Muscle layer of colon (tissue), 2 donors: Measurements from ENCODE around the gene CLDN20.
"Not testable (repeated sequence)": the region's sequence is repeated elsewhere in the genome, so short reads cannot be mapped to it uniquely, and the experiment has no call there.

Source experiments
- H3K27ac ChIP-seq: one replicate; pipeline ENCODE4 v1.7.0; 2013; ENCODE audit warnings: low read depth, mild to moderate bottlenecking, low read length, moderate library complexity
- H3K27me3 ChIP-seq, 2 donors: one replicate each; pipeline ENCODE4 v1.7.0; 2013; ENCODE audit warnings: low read length in 2 of 2, mild to moderate bottlenecking in 2 of 2; ENCODE audit not compliant: insufficient read depth in 2 of 2, control insufficient read depth in 1 of 2
- H3K36me3 ChIP-seq: one replicate; pipeline ENCODE4 v1.7.0; 2013; ENCODE audit warnings: mild to moderate bottlenecking, low read length; ENCODE audit not compliant: insufficient read depth
- H3K4me1 ChIP-seq: one replicate; pipeline ENCODE4 v1.7.0; 2013; ENCODE audit warnings: mild to moderate bottlenecking, low read length; ENCODE audit not compliant: insufficient read depth
- H3K4me3 ChIP-seq, 2 donors: one replicate each; pipeline ENCODE4 v1.7.0; 2013; ENCODE audit warnings: low read length in 2 of 2, low read depth in 1 of 2, mild to moderate bottlenecking in 1 of 2, moderate library complexity in 1 of 2
- H3K9ac ChIP-seq: one replicate; pipeline ENCODE4 v1.7.0; 2013; ENCODE audit warnings: low read length
- H3K9me3 ChIP-seq: one replicate; pipeline ENCODE4 v1.7.0; 2013; ENCODE audit warnings: mild to moderate bottlenecking, low read length
- donor health status: abdominal sarcoma.
- donor health status: Adenocarcinoma of cecum.

CLDN20 gene

DNA sequence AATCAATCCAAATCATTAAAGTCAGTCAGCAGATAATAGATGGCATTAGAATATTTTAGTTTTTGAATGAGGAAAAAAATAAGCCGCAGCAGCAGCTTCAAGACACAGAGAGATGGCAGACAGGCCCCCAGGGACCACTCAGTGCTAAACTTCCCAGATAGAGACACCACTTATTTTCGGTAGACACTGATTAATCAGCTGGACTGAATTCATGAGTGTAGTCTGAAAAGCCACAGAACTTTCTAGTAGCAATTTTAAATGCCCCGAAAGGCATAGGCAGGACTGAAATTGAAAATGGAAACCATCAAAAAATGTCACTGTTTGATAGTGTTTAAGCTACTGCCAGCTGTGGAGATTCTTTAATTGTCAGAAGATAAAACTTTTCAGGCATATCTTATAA lies 3.1 kb upstream of the CLDN20 start:
- no peaks in the 10 kb centered on the region for H3K9me3 ChIP-seq
- no peaks in the 10 kb centered on the region for H3K27me3 ChIP-seq
- peaks cover 8% of the 10 kb centered on the region for H3K4me1 ChIP-seq
- H3K9ac ChIP-seq, result no peak overlapping the region
- no peak overlapping the region for H3K27ac ChIP-seq
- H3K4me3 ChIP-seq, result no peak overlapping the region
- peaks cover 21% of the 10 kb centered on the region for H3K36me3 ChIP-seq

GRCh38 chr6:155261111-155261900 lies 2.5 kb upstream of the CLDN20 start:
- H3K4me3 ChIP-seq, result no peak overlapping the region
- peaks cover 8% of the 10 kb centered on the region for H3K4me1 ChIP-seq
- no peaks in the 10 kb centered on the region for H3K27me3 ChIP-seq
- no peak overlapping the region for H3K27ac ChIP-seq
- no peak overlapping the region for H3K9ac ChIP-seq
- peaks cover 18% of the 10 kb centered on the region for H3K36me3 ChIP-seq
- no peaks in the 10 kb centered on the region for H3K9me3 ChIP-seq

DNA sequence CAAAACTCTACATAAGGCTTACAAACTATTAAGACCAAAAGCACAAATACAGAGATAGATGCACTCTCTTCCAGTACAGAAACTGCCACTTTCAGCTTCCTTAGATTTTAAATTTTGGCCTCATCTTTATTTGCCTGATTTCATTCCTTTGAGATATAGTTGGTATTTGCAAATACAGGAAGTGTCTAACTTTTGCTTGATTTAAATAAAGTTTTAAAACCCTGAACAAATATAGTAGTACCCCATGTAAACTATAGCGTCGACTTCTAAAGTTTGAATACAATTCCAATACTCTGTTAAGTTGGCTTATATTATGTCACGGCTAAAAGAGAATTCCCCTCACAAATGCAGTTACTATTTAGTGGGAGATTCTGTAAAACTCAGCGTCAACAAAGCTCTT lies 1.2 kb upstream of the CLDN20 start:
- Histone ChIP-seq H3K27me3 (no peaks in the 10 kb centered on the region), H3K4me3 (no peak overlapping the region), H3K4me1 (peaks cover 8% of the 10 kb centered on the region), H3K27ac (no peak overlapping the region), H3K9ac (no peak overlapping the region), H3K9me3 (no peaks in the 10 kb centered on the region), H3K36me3 (peaks cover 15% of the 10 kb centered on the region)

- H3K9me3 ChIP-seq, result no peaks in the 10 kb centered on the region
- H3K36me3 ChIP-seq, result peaks cover 7% of the 10 kb centered on the region
- no peak overlapping the region for H3K4me3 ChIP-seq
- H3K27me3 ChIP-seq, result no peaks in the 10 kb centered on the region
- H3K4me1 ChIP-seq, result peaks cover 8% of the 10 kb centered on the region
- H3K9ac ChIP-seq, result no peak overlapping the region
- H3K27ac ChIP-seq, result no peak overlapping the region
Observed at GRCh38 chr6:155264693-155265320, 994 bp downstream of the CLDN20 start.

GRCh38 chr6:155265843-155266535 lies 2.2 kb downstream of the CLDN20 start:
- no peak overlapping the region for H3K9ac ChIP-seq
- H3K9me3 ChIP-seq, result no peaks in the 10 kb centered on the region
- H3K27me3 ChIP-seq, result no peaks in the 10 kb centered on the region
- H3K4me3 ChIP-seq, result no peak overlapping the region
- H3K36me3 ChIP-seq, result no peaks in the 10 kb centered on the region
- H3K4me1 ChIP-seq, result peaks cover 8% of the 10 kb centered on the region
- H3K27ac ChIP-seq, result no peak overlapping the region

- Histone ChIP-seq H3K27ac (no peak overlapping the region), H3K4me3 (no peak overlapping the region), H3K9ac (no peak overlapping the region), H3K27me3 (no peaks in the 10 kb centered on the region), H3K9me3 (no peaks in the 10 kb centered on the region), H3K36me3 (no peaks in the 10 kb centered on the region), H3K4me1 (peaks cover 14% of the 10 kb centered on the region)
Observed at GRCh38 chr6:155267411-155267810, 3.6 kb downstream of the CLDN20 start.

DNA sequence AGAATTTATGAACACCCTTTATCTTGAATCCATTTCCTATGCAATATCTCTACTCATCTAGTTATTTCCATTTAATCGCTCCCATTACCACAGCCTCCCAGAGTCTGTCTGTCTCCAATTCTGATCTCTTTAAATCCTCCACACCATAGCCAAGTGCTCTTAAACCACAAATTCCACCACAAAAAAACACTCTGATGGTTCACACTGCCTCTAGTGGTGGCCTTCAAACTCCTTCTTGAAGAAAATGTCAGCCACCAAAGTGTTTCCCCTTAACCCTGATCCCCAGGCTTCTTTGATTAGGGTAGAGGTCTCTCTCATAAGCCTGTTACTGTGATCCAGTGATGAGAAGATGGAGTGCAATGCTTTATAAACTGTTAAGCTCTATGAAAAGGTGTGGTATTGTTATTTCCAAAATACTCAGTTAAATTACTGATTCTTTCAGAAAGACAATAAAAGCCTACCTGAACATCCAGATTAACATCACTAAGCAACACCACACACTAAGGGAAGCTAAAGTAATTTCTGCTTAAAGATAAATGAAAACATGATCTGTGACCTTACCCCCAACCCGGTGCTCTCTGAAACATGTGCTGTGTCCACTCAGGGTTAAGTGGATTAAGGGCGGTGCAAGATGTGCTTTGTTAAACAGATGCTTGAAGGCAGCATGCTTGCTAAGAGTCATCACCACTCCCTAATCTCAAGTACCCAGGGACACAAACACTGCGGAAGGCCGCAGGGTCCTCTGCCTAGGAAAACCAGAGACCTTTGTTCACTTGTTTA lies 4.5 kb downstream of the CLDN20 start:
- H3K36me3 ChIP-seq, H3K9ac ChIP-seq, H3K4me3 ChIP-seq, H3K27me3 ChIP-seq, H3K27ac ChIP-seq, H3K9me3 ChIP-seq: not testable (repeated sequence)
- H3K4me1 ChIP-seq, result peaks cover 22% of the 10 kb centered on the region

- H3K9ac ChIP-seq, result no peak overlapping the region
- H3K4me3 ChIP-seq, result no peak overlapping the region
- no peak overlapping the region for H3K27ac ChIP-seq
- no peaks in the 10 kb centered on the region for H3K9me3 ChIP-seq
- peaks cover 33% of the 10 kb centered on the region for H3K4me1 ChIP-seq
- H3K36me3 ChIP-seq, result no peaks in the 10 kb centered on the region
- no peaks in the 10 kb centered on the region for H3K27me3 ChIP-seq
Observed at GRCh38 chr6:155269765-155270164, 6.0 kb downstream of the CLDN20 start.

GRCh38 chr6:155270561-155271091 lies 6.8 kb downstream of the CLDN20 start:
- Histone ChIP-seq H3K9me3 (no peaks in the 10 kb centered on the region), H3K9ac (no peak overlapping the region), H3K27me3 (no peaks in the 10 kb centered on the region), H3K4me1 (peaks cover 31% of the 10 kb centered on the region), H3K36me3 (peaks cover 1% of the 10 kb centered on the region), H3K27ac (no peak overlapping the region), H3K4me3 (no peak overlapping the region)

DNA sequence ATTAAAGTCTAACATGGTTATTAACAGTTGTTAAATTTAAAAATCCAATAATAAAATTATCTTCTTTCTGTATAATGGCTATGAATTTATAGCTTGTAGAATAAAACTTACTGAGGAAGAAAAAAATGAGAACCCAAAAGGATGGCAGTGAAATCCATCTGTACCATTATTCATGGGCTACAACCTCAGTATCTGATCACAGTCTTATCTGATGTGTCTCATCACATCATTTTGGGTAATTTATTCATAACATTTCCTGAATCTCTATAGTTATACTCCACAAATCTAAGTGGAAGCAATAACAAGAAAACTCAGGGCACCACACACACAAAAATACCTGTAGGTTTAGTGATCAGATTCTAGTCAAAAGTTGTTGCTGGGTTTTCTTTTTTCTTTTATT lies 7.3 kb downstream of the CLDN20 start:
- Histone ChIP-seq H3K4me3 (no peak overlapping the region), H3K27me3 (no peaks in the 10 kb centered on the region), H3K9me3 (no peaks in the 10 kb centered on the region), H3K27ac (no peak overlapping the region), H3K9ac (no peak overlapping the region), H3K36me3 (peaks cover 3% of the 10 kb centered on the region), H3K4me1 (peaks cover 36% of the 10 kb centered on the region)
